Stimulated activated CD4-positive, alpha-beta T cell treated with anti-CD3 and anti-CD28 coated beads, TNF-alpha, amount 100 ng/mL, for 4 hours (primary cell): ENCODE results near the gene DIAPH2.

Experiments
- DNase-seq, 3 experiments: peaks; one replicate each; pipeline ENCODE4 v3.0.0-alpha.2; 2020; ENCODE audit warnings: low read depth in 3 of 3

The DIAPH2 gene

DNA sequence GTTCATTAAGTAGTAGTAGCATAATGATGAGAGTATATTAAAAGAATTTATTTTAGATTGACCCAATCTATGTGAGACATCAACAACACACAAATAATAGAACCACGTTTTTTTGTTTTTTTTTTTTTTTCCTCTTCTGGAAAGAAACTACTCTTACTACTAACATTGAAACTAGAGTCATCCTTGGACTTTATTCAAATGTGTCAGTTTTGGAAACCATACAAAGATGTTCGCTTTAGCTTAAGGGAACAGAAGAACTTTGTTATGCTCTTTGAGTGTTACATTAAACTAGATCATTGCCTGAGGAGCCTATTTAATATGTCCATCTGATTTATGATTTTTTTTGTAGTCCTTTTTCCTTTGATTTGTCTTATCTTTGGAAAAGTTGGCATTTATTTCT lies 365.8 kb downstream of the DIAPH2 start:
- no peak for DNase-seq

DNA sequence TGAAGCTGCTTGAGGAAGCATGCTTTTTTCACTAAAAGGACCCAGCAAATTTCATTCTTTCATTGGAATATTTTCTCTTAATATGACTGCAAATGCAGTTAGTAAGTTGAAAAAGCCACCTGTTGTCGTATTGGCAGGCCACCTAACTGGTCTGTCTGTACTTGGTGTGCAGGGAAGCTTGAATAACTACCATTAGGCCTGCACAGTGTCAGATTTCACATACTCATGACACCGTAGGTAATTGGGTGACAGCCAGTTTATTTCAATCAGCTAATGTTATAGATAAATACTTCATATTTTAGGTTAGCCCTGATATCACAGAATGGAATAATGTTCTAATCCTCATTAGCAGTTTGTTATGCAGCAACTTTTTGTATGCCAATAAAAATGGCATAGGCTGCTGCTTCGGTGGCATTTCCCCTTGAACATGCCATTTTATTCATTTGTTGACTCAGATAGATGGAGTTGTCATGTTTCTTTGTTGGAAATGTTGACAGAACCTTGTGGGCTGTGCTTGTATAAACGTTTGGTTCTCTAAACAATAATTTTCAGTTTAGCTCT lies 372.8 kb downstream of the DIAPH2 start:
- no peak for DNase-seq

DNA sequence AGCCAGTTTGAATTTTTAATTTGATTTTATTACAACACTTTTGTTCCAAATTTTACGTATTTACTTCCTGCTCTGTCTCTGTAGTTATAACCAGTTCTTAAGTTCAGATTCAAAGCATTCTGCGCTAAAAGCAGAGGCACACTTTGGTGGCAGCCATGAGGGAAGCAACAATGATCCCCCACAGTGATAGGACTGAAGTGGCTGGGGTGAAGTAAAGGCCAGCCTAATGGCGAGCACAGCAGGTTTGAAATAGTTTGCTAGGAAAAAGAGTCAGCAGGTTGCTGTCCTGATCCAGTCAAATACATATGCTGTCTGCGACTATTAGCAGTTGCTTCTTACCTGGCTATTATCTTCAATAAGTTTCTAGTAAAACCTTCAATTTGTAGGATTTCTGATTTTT lies 375.4 kb downstream of the DIAPH2 start:
- DNase-seq = no peak

DNA sequence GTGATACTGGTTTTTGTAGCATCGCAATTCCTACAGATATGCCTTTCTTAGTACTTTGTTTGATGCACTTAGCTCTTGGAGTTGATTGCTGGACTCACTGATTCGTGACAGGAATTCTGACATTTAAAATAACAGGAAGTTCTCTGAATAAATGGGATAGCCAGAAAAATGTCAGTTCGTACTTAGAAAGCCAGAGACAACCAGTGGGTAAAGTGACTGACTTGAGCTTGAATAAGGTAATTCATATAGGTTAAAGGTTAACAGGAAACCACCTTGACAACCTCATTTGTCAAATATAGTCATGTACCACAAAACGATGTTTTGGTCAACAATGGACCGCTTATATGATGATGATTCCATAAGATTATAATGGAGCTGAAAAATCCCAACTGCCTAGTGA lies 380.4 kb downstream of the DIAPH2 start:
- no peak for DNase-seq

DNA sequence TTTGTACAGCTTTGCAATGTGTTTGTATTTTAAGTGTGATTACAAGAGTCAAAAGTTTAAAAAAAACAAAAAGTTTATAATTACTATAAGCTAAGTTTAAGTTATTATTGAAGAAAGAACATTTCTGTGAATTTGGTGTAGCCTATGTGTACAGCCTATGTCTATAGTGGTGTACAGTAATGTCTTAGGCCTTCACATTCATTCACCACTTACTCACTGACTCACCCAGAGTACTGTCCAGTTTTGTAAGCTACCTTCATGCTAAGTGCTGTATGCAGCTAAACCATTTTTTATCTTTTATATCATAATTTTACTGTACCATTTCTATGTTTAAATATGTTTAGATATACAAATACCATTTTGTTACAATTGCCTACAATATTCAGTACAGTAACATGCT lies 381.3 kb downstream of the DIAPH2 start:
- DNase-seq = no peak

DNA sequence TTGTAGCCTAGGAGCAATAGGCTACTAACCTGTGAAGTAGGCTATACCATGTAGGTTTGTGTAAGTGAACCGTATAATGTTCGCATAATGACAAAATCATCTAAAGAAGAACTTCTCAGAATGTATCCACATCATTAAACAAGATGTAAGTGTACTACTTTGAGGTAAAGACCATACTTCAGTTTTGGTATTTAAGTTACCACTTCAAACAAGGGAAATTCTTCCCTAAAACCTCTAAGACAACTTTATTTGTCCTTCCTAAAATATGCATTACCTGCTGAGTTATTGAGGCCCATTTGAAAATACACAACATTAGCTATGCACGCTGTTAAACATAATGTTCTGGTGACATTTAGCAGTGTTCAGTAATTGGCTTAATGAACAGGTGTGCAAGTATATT lies 381.7 kb downstream of the DIAPH2 start:
- DNase-seq = no peak

DNA sequence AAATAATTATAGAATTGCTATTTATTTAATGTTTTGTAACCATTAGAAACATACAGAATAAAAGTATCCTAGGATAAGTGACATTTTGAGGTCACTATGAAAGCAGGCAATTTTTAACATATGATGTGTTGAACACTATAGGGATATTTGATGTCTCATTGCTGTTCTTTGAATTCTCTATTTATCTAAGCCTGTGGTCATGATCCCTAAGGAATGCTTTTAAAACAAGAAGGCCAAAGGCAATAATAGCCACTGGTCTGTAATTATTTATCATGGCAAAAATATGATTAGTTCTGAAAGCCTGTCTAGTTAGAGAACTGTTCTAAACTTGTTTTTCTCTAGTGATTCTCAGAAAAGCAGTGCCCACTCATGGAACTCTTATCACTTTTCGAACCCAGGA lies 385.7 kb downstream of the DIAPH2 start:
- DNase-seq = no peak

DNA sequence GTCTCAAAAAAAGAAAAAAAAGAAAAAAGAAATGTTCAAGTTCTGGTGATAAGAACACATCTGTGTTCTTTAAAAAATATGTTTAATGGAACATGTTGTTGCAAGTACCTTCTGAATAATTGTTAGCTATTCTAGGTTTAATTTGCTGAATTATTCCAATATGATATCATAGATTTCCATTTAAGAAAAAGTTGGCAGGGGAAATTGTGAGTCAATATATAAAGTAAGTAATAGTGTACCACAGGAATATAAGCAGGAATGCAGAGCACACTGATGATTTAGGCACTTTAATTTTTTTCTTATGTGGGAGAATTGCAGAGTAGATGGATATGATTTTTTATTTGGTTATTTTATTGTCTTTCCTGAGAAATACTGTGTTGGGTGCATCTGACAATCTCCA lies 389.8 kb downstream of the DIAPH2 start:
- DNase-seq = no peak

DNA sequence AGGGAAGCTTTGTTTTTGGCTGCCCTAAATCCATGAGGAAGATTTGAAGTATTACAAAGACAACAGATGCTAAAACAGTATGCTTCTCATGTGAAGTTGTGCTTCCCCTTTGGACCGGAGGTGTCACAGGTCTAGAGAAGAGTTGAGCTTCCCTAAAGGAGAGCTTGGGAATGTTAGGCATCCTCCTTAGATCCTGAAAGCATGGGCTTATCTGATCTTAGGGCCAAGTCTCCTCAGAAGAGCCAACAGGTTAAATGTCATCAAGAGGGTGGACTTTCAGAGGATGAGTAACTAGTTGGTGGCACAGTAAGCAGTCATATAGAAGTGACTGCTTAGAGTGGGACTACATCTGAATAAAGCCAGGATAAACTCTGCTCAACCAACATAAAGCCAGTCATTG lies 404.5 kb downstream of the DIAPH2 start:
- no peak for DNase-seq

DNA sequence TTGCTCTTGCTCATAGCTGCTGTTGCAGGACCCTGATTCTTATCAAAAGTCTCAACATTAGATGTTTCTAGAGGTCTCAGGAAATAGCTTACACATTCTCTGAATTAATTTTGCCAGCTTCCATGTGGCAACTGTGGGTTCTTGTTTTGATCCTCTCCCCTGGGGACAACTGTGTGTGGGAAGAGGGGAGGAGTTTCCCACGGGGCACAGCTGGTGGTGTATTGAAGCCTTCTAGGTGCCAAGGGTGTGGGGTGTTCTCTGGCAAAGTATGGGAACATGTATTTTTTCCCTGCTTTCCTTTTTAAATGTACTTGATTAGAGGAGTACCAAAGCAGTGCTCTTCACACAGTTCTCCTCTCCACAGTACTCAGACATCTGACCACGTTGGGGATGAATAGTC lies 411.7 kb downstream of the DIAPH2 start:
- DNase-seq = no peak

DNA sequence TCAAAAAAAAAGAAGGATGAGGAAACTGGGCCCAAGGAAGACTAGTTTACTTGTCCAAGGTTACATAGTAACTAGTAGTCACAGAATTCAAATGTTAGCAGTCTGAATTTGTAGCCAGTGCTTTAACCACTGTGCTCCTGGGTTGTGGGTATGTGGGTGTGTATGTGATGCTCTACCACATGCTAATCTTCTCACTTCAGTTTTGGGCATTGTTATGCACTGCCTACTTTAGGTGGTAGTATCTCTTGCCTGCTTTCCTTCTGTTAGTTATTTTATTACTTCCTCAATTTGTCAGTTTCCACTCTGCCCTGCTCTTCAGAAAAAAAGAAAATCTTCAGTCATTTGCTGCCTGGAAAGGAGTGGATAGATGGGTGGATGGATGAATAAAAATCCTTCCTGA lies 418.3 kb downstream of the DIAPH2 start:
- DNase-seq = no peak

DNA sequence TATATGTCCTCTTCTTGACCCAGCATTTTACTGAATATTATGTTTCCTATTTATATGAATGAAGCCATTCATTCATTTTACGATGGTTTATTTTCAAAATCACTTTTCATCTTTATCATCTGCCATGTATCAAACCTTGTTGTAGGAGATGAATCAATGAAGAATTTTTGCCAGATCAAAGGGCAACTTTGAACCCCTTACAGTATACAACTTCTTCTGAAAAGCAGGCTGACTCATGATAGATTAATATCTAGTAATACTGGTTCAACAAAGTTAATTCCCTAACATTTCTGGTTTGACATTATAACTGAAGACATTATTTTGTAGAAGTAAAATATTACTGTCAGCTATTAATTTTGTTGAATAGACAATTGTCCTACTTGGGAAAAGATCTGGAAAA lies 425.1 kb downstream of the DIAPH2 start:
- DNase-seq = no peak

DNA sequence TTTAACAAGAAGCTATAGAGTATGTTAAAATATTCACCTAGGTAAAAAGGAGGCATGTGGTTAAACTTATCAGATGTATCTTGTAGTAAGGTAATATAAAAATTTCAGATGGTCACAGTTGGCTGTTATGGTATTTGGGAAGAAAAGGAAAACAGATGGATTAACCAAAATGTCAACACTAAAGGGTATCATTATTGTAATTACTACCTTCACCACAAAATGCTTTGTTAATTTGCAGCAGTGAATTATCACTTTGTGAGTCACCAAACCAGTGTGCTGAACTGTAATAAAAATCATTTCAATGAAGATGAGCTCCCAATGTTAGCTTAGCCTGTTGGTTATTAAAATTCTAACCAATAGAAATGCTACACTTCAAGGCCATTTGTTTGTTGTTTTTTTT lies 432.9 kb downstream of the DIAPH2 start:
- no peak for DNase-seq

DNA sequence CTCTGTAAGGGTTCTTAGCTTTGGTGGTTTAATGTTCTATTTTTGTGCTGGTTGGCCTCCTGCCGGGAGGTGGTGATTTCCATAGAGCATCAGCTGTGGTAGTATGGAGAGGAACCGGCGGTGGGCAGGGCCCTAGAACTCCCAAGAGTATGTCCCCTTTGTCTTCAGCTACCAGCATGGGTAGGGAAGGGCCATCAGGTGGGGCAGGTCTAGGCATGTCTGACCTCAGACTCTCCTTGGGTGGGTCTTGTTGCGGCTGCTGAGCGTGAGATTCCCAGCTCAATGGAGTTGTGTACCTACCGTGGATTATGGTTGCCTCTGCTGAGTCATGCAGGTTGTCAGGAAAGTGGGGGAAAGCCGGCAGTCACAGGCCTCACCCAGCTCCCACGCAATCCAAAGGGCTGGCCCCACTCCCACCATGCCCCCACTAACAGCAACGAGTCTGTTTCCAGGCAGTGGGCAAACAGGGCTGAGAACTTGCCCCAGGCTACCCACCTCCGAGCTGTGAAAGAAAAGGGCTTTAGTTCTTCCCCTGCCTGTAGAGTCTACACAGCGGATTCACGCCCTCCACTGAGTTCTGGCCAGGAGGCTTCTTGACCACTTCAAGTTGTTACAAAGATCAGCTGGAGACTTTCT lies 434.9 kb downstream of the DIAPH2 start:
- DNase-seq = no peak

DNA sequence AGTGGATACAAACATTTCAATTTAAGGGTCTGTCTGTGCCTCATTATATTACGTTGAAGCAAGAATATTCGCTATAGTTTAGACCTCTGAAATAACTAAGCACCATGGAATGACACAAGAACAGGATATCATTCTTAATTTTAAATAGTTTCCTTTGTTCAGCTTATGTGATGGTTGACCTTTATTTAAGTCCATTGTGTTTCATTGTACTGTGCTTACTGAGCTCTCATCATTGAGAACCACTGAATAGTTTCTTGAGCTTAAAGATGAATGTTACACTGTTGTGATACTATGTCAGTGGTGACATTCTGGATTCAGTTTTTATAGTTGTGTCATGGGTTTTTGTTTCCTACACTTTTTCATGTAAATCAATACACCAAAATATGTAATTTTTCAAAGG lies 438.4 kb downstream of the DIAPH2 start:
- no peak for DNase-seq

DNA sequence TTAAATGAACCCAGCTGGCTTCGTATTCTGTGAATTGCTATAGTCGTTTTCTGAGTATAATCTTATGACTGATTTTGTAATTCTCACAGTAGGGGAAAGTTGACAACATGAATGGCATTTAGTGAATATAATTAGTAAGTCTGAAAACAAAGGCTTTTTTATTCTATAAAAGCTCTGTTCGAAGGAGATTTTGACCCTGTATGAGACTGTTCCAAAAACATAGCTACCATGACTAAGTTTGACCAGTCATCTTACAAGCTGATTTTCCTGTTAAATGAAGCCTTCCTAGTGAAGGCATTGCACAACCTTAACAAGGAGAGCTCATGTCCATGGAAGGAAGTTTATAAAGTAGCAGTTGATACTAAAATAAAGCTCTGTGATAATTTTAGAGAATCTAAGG lies 441.4 kb downstream of the DIAPH2 start:
- DNase-seq = no peak

DNA sequence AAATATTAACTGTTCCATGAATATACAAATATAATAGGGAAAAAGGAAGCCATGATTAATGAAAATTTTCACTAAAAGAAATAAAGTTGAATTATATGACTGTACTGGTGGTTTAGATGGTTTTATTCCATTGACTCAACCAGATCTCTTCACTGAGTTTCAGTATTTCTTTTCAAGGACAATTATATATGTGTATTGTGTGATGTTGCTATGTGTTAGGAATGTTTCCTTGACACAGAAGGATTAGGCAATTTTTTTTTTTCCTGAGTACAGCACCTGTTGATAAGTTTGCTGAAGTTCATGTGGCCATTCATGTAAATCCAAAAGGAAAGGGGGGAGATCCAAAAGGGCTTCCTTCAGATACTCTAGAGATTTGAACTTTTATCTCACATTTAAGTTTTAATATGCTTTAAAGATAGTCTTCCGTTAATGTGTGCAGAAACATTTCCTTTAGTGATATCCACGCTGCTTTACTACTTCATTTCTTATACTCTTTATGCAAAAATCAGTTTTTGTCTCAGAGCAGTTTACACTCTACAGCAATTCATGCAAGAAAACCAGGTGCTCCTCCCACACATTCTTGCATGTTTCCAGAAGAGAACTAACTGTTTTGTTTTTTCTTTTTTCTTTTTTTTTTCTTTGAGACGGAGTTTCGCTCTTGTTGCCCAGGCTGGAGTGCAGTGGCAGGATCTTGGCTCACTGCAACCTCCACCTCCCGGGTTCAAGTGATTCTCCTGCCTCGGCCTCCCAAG lies 448.2 kb downstream of the DIAPH2 start:
- DNase-seq = no peak

DNA sequence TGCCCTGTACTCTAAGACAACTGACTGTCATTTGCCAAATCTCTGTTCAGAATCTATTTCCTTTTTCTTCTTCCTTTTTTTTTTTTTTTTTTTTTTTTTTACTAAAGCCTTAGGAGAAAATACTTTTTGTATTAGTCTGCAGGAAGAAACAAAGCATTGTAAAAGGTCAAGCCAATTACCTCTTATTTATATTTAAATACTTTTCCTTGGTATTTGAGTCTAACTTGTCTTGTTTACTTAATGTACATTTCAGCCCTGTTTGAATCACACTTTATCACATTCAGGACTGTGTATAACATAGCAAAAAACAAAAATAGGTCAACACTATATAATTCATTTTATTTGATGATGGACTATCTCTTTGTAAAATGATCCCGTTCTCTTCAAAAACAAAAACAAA lies 461.3 kb downstream of the DIAPH2 start:
- no peak for DNase-seq

DNA sequence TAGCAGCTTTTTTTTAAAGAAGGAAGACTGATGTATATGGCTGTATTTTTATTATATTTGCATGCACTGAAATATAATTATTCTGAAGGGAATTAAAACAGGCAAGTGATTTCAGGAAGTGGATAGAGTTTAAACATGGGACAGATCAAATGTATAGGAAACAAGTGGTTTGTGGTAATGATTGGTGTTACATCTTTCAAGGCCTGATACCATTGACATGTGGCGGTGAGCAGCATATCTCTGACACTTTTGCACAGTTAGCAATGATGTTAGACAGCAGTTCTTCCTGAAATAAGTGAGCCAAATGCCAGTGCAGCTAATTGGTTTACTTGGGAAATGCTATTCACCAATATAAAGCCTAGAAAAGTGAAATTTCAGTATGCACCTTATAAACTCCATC lies 471.2 kb downstream of the DIAPH2 start:
- DNase-seq = no peak

DNA sequence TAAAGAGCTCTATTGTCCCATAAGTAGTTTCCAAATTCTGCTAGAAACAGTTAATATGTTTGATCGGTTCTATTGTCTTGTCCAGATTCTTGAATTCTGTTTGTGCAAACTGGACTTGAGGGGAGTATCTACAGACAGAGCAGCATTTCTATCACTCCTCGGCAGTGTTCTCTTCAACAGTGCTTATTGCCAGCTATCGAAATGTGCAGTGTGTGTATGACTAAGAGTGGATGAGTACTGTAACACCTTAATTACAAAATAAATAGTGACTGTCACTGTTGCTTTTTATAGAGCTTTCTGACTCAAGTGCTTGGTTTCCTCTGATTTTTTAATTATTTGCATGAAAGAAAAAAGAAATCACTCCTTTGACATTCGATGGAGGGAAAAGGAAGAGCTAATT lies 473.6 kb downstream of the DIAPH2 start:
- DNase-seq = no peak

DNA sequence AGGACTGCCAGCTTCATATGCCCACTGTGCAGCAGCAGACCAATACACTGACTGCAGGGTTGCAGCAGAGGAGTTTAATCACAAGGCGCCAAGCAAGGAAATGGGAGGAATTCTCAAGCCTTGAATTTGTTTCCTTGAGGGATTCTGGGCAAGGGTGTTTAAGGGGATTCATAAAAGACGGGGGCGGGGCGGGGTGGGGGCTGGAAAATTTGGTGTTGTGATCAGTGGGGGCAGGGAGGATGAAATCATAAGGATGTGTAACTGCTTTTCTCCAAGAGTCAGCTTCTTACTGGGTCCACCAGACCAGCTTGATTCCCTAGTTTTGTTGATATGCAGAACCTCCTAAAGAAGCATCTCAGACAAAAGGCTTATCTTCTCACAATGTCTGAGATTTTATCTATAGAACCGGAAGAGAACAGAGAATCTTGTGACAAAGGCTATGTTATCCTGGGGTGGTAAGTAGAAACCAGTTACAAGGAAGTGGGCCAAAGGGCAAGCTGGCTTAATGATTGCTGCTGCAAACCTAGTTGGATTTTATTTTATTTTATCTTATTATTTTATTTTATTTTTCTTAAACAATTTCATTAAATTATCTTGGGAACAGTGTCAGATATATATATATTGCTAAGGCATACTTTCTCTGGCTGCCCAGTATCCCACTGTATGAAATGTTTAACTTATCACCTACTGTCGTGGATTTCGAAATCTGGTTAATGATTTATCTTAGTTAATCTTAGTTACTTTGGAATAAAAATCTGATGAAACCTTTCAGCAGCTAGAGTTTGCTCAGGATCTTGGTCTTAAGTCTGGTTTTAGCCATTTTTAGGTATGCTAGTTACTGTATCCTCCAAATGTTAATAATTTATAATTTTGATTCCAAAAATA lies 475.5 kb downstream of the DIAPH2 start:
- DNase-seq = no peak

DNA sequence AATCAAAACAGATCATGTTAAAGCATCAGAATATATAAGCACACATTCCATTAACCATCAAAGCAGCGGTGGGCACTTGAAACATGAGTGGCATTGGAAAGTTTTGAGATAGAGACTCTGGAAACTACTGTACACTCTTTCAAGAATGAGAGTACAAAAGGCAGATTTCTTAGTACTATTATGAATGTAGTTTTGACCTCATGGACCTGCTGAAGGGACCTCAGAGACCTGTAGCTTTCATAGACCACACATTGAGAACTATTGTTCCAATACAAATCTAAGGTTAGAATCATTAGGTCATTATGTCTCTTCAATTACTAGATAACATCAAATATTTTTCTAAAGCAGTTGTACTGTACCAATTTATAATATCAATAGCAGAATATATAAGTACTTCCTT lies 482.7 kb downstream of the DIAPH2 start:
- no peak for DNase-seq

DNA sequence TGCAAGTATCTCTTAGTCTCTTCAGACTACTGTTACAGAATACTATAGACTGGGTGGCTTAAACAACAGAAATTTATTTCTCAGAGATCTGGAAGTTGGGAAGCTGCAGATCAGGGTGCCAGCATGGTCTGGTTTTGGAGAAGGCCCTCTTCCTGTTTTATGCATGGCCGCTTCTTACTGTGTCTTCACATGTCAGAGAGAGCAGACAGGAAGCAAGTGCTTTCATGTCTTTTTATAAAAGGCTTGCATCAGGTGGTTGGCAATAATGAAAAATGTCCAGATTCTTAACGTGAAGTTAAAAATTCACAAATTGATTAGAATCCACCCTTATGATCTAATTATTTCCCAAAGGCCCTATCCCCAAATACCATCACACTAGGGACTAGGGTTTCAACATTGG lies 484.0 kb downstream of the DIAPH2 start:
- no peak for DNase-seq
